Activated T-helper 17 cell treated with anti-CD3 and anti-CD28 coated beads, Interleukin-2, amount 50 U/mL, for 72 hours (primary cell): ENCODE measurements around the gene PRSS53. TPM values are rescaled to one million over a fixed set of nuclear protein-coding genes. Genes with fewer than 3 reads are reported as not detected.

Experiments used
- ATAC-seq: fragments of 150-1000 bp; cut with Tn5 transposase; replicated peaks from 2 replicates; pipeline ENCODE4 v1.10.0; 2021; ENCODE audit warnings: mild to moderate bottlenecking, moderate library complexity
- H3K27ac Mint-ChIP-seq: one replicate; pipeline ENCODE4 v1.8.0; 2022; ENCODE audit warnings: mixed read lengths
- H3K27me3 Mint-ChIP-seq: one replicate; pipeline ENCODE4 v1.8.0; 2022; ENCODE audit warnings: mixed read lengths
- H3K36me3 Mint-ChIP-seq: one replicate; pipeline ENCODE4 v1.8.0; 2022; ENCODE audit warnings: low read depth, mild to moderate bottlenecking, mixed read lengths
- H3K4me1 Mint-ChIP-seq: one replicate; pipeline ENCODE4 v1.8.0; 2022; ENCODE audit warnings: mixed read lengths
- H3K4me3 Mint-ChIP-seq: one replicate; pipeline ENCODE4 v1.8.0; 2022; ENCODE audit warnings: mild to moderate bottlenecking, mixed read lengths
- H3K9me3 Mint-ChIP-seq: one replicate; pipeline ENCODE4 v1.8.0; 2022; ENCODE audit warnings: mixed read lengths
- total RNA-seq, 2 donors: library from RNA; stranded (reverse); gene quantifications; one replicate each; pipeline ENCODE4 v1.2.3, GENCODE V29; 2022

Gene PRSS53
- total RNA-seq, 2 donors from 2014 or later = 4.5 to 17.3 TPM

- ATAC-seq = no peak
- H3K27ac Mint-ChIP-seq = peak overlapping the region; percentile 56
- H3K36me3 Mint-ChIP-seq = peaks cover 60% of the 10 kb centered on the region
Measured at GRCh38 chr16:31081428-31082351, 7.1 kb downstream of the PRSS53 start.

GRCh38 chr16:31080756-31081419 is 7.9 kb downstream of the PRSS53 start:
- H3K4me3 Mint-ChIP-seq = no peak overlapping the region
- peaks cover 68% of the 10 kb centered on the region for H3K36me3 Mint-ChIP-seq
- no peak for ATAC-seq
- no peaks in the 10 kb centered on the region for H3K4me1 Mint-ChIP-seq
- no peak overlapping the region for H3K27ac Mint-ChIP-seq
- no peaks in the 10 kb centered on the region for H3K27me3 Mint-ChIP-seq
- H3K9me3 Mint-ChIP-seq = no peaks in the 10 kb centered on the region

More at GRCh38 chr16:31081428-31082351, 7.1 kb downstream of the PRSS53 start:
- no peak overlapping the region for H3K4me3 Mint-ChIP-seq
- no peaks in the 10 kb centered on the region for H3K4me1 Mint-ChIP-seq
- H3K27me3 Mint-ChIP-seq = no peaks in the 10 kb centered on the region
- no peaks in the 10 kb centered on the region for H3K9me3 Mint-ChIP-seq

GRCh38 chr16:31080035-31080629 is 8.6 kb downstream of the PRSS53 start:
- Mint-ChIP-seq H3K4me3 (no peak overlapping the region), H3K27me3 (no peaks in the 10 kb centered on the region), H3K36me3 (peaks cover 68% of the 10 kb centered on the region), H3K9me3 (no peaks in the 10 kb centered on the region), H3K27ac (no peak overlapping the region), H3K4me1 (peaks cover 1% of the 10 kb centered on the region)
- ATAC-seq = no peak

GRCh38 chr16:31079342-31079944 is 9.3 kb downstream of the PRSS53 start:
- H3K36me3 Mint-ChIP-seq = peaks cover 74% of the 10 kb centered on the region
- no peak overlapping the region for H3K4me3 Mint-ChIP-seq
- no peak overlapping the region for H3K27ac Mint-ChIP-seq
- no peak for ATAC-seq
- no peaks in the 10 kb centered on the region for H3K27me3 Mint-ChIP-seq
- H3K9me3 Mint-ChIP-seq = no peaks in the 10 kb centered on the region
- H3K4me1 Mint-ChIP-seq = peaks cover 8% of the 10 kb centered on the region

GRCh38 chr16:31078597-31079341 is 10.0 kb downstream of the PRSS53 start:
- H3K9me3 Mint-ChIP-seq = no peaks in the 10 kb centered on the region
- no peak for ATAC-seq
- no peak overlapping the region for H3K4me3 Mint-ChIP-seq
- H3K36me3 Mint-ChIP-seq = peaks cover 81% of the 10 kb centered on the region
- no peaks in the 10 kb centered on the region for H3K27me3 Mint-ChIP-seq
- H3K27ac Mint-ChIP-seq = no peak overlapping the region
- H3K4me1 Mint-ChIP-seq = peaks cover 8% of the 10 kb centered on the region

DNA sequence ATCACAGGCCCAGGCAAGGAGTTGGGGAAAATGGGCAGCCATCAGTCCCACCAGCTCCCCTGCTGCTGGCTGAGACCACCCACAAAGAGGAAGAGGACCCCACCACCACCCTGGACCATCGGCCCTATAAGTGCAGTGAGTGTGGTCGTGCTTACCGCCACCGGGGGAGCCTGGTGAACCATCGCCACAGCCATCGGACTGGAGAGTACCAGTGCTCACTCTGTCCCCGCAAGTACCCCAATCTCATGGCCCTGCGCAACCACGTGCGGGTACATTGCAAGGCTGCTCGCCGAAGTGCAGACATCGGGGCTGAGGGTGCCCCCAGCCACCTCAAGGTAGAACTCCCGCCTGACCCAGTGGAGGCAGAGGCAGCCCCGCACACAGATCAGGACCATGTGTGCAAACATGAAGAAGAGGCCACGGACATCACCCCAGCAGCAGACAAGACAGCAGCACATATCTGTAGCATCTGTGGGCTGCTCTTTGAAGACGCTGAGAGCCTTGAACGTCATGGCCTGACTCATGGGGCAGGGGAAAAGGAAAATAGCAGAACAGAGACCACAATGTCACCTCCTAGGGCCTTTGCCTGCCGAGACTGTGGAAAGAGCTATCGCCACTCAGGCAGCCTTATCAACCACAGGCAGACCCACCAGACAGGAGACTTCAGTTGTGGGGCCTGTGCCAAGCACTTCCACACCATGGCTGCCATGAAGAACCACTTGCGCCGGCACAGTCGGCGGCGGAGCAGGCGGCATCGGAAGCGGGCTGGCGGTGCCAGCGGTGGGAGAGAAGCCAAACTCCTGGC is 10.9 kb downstream of the PRSS53 start:
- ATAC-seq = no peak
- no peak overlapping the region for H3K4me3 Mint-ChIP-seq
- H3K27ac Mint-ChIP-seq = peak overlapping the region; percentile 59
- H3K36me3 Mint-ChIP-seq = peaks cover 77% of the 10 kb centered on the region
- no peaks in the 10 kb centered on the region for H3K27me3 Mint-ChIP-seq
- H3K4me1 Mint-ChIP-seq = peaks cover 8% of the 10 kb centered on the region
- H3K9me3 Mint-ChIP-seq = no peaks in the 10 kb centered on the region

- Mint-ChIP-seq H3K9me3 (no peaks in the 10 kb centered on the region), H3K36me3 (peaks cover 78% of the 10 kb centered on the region), H3K4me3 (no peak overlapping the region), H3K4me1 (peaks cover 13% of the 10 kb centered on the region), H3K27ac (no peak overlapping the region), H3K27me3 (no peaks in the 10 kb centered on the region)
- ATAC-seq = no peak
Measured at GRCh38 chr16:31077024-31077423, 11.7 kb downstream of the PRSS53 start.

DNA sequence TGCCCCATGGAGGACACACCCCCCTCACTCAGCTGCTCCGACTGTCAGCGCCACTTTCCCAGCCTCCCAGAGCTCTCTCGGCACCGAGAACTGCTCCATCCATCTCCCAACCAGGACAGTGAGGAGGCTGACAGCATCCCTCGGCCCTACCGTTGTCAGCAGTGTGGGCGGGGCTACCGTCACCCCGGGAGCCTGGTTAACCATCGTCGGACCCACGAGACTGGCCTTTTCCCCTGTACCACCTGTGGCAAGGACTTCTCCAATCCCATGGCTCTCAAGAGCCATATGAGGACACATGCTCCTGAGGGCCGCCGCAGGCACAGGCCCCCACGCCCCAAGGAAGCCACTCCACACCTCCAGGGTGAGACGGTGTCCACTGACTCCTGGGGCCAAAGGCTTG is 12.4 kb downstream of the PRSS53 start:
- Mint-ChIP-seq H3K36me3 (peaks cover 76% of the 10 kb centered on the region), H3K4me3 (peak overlapping the region; percentile 93), H3K9me3 (no peaks in the 10 kb centered on the region), H3K27me3 (no peaks in the 10 kb centered on the region), H3K4me1 (peaks cover 19% of the 10 kb centered on the region), H3K27ac (peak overlapping the region; percentile 50)
- no peak for ATAC-seq

- Mint-ChIP-seq H3K36me3 (peaks cover 62% of the 10 kb centered on the region), H3K9me3 (no peaks in the 10 kb centered on the region), H3K27me3 (no peaks in the 10 kb centered on the region), H3K27ac (peak overlapping the region; percentile 95), H3K4me1 (peaks cover 19% of the 10 kb centered on the region), H3K4me3 (peak overlapping the region; percentile 93)
- ATAC-seq = no peak
Measured at GRCh38 chr16:31074814-31075183, 13.9 kb downstream of the PRSS53 start.

DNA sequence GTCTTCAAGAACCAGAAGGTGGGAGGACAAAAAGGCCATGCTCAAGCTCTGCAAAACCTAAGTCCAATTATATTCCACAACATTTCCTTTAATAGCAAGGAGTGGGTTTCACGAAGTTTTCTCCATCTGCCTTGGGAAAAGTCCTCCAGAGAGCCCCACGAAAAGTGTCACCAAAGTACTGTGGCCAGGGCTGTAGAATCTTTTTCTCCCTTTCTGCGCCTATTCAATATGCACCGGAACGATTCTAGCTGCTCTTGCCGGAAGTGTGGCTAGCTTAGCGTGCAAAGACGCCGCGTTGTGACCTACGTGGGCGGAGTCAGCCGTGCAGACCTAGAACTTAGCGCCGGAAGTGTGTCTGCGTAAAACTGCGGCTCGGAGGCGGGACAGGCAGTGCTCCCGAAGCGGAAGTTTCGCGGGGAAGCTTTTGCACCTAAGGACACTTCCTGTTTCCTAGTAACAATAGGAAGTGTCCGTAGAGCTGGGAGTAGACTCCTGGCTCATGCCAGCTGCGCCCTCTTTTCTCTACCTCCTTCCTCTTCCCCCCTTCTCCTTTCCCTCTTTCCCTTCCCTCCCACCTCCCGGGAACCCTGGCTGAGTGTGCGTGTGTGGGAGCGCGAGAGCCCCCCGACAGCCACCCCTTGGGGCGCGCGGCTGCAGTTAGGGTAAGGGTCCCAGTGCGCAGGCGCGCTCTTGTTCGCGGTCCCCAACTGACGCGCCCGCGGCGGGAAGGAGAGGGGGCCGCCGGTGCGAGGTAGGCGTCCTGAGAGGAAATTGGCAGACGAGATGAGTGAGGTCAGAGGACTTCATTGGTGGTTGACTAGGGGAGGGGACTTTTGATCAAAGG is 14.6 kb downstream of the PRSS53 start, which contains the start of the genes ZNF646 and ZNF668:
ZNF646 (plus strand) TSS at position 453 of the 844 bp plus-strand sequence. CDS start 1,903 bp downstream, outside the sequence.
ZNF668 (minus strand) TSS at position 271 of the 844 bp plus-strand sequence. CDS start 9,781 bp downstream, outside the sequence.
- H3K27ac Mint-ChIP-seq = peak within 1 kb of the TSS; percentile 95
- peak within 1 kb of the TSS; percentile 93 for H3K4me3 Mint-ChIP-seq
- no peaks in the 10 kb centered on the region for H3K9me3 Mint-ChIP-seq
- peaks cover 22% of the 10 kb centered on the region for H3K4me1 Mint-ChIP-seq
- H3K27me3 Mint-ChIP-seq = no peaks in the 10 kb centered on the region
- peaks cover 56% of the 10 kb centered on the region for H3K36me3 Mint-ChIP-seq
- peak; percentile 88 for ATAC-seq

DNA sequence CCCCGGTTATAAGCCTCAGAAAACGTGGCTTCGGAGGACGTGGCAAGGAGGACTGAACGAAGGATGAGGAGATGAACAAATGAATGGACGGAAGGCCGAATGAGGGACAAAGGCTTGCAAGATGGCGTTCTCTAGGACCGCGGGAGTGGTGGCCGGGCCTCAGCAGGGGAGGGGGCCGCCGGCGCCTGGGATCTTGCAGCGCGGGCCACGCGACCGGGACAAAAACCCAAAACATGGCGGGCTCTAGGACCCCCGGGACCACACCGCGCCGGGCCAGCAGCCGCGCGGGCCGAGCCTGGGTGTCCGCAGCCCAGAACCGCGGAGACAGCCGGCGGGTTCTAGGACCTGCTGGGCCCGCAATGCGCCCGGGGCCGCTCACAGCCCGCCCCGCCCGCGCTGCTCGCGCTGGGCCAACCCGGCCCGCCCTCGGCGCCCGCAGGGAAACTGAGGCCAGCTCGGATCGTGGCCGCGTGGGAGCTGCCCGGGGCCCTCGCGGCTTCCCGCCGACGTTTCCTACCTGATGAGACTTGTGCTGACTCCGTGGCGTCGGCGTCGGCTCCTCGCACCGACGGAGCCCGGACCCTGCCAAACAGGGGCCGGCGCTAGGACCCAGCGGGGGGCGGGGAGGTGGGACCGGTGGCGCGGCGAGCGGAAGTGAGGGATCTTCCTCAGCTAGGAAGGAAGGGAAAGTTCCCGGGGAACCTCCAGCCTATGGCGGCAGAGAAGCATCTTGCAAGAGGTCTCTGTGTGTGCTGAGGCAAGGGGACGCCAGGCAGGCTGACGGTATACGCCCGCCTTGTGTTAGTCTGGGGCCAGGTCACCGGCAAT is 15.4 kb downstream of the PRSS53 start:
- H3K27me3 Mint-ChIP-seq = no peaks in the 10 kb centered on the region
- ATAC-seq = peak; percentile 69
- H3K27ac Mint-ChIP-seq = peak overlapping the region; percentile 95
- peak overlapping the region; percentile 93 for H3K4me3 Mint-ChIP-seq
- no peaks in the 10 kb centered on the region for H3K9me3 Mint-ChIP-seq
- H3K36me3 Mint-ChIP-seq = peaks cover 49% of the 10 kb centered on the region
- peaks cover 25% of the 10 kb centered on the region for H3K4me1 Mint-ChIP-seq
